Parathyroid adenoma (tissue), 2 donors: ENCODE measurements around the gene MBLAC1.
A peak's percentile ranks its signal among the peaks of the same experiment; 100 is the strongest.

Experiments used
- H2AFZ ChIP-seq: fragments of 300-600 bp; sonication (generic); one replicate; pipeline ENCODE4 v1.7.0; 2017; ENCODE audit warnings: antibody characterized with exemption, mild to moderate bottlenecking
- H3K27ac ChIP-seq: fragments of 300-600 bp; sonication (generic); one replicate; pipeline ENCODE4 v1.7.0; 2017
- H3K27me3 ChIP-seq: fragments of 300-600 bp; sonication (generic); one replicate; pipeline ENCODE4 v1.7.0; 2017; ENCODE audit warnings: low read length; ENCODE audit not compliant: control insufficient read depth, insufficient read depth
- H3K36me3 ChIP-seq: fragments of 300-600 bp; sonication (generic); one replicate; pipeline ENCODE4 v1.7.0; 2017; ENCODE audit warnings: low read length; ENCODE audit not compliant: control insufficient read depth, insufficient read depth
- H3K4me1 ChIP-seq: fragments of 300-600 bp; sonication (generic); one replicate; pipeline ENCODE4 v1.7.0; 2017; ENCODE audit warnings: control low read depth
- H3K4me2 ChIP-seq: fragments of 300-600 bp; sonication (generic); one replicate; pipeline ENCODE4 v1.7.0; 2017; ENCODE audit warnings: low read length
- H3K4me3 ChIP-seq: fragments of 300-600 bp; sonication (generic); one replicate; pipeline ENCODE4 v1.7.0; 2017; ENCODE audit warnings: low read depth, low read length
- H3K79me2 ChIP-seq: fragments of 300-600 bp; sonication (generic); one replicate; pipeline ENCODE4 v1.7.0; 2017; ENCODE audit warnings: control low read depth
- H3K9ac ChIP-seq: fragments of 300-600 bp; sonication (generic); one replicate; pipeline ENCODE4 v1.7.0; 2017; ENCODE audit warnings: mild to moderate bottlenecking
- H3K9me3 ChIP-seq: fragments of 300-600 bp; sonication (generic); one replicate; pipeline ENCODE4 v1.7.0; 2017; ENCODE audit warnings: low read length; ENCODE audit not compliant: control insufficient read depth
- TF ChIP-seq, protein P1 (sequence below): fragments of 300-600 bp; sonication (generic); IDR thresholded peaks from one replicate; pipeline ENCODE4 v1.7.0; 2017; ENCODE audit warnings: antibody characterized with exemption, mild to moderate bottlenecking
- donor health status: primary hyperparathyroidism.

Gene MBLAC1

DNA sequence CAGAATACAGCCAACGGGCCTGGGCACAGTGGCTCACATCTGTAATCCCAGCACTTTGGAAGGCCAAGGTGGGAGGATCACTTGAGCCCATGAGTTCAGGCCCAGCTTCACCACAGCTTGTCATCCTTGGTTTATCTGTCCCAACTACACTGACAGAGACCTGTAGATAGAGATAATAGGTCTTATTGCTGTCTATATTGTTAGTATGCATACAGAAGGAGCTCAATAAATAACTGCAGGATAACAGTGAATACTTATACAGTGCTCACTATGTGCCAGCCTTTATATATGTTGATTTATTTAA, 6.1 kb upstream of the MBLAC1 start:
- no peak overlapping the region for H3K9ac ChIP-seq

DNA sequence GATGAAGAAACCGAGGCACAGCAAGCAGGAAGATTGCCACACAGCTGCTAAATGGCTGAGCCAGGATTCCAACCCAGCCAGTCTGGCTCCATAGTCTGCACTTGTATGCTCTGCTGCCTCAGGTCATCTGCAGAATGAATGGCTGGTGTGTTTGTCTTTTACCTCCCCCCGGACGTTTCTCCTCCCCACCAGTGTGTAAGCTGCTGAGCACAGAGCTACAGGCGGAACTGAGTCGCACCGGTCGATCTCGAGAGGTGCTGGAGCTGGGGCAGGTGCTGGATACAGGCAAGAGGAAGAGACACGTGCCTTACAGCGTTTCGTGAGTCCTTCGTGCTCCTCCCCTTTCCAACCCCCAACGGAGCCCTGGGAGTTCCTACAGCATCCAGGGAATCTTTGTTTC, 4.7 kb upstream of the MBLAC1 start:
- peaks cover 8% of the 10 kb centered on the region for H3K79me2 ChIP-seq
- no peak overlapping the region for H3K4me2 ChIP-seq
- no peak overlapping the region for H3K4me3 ChIP-seq
- TF ChIP-seq, protein P1, sequence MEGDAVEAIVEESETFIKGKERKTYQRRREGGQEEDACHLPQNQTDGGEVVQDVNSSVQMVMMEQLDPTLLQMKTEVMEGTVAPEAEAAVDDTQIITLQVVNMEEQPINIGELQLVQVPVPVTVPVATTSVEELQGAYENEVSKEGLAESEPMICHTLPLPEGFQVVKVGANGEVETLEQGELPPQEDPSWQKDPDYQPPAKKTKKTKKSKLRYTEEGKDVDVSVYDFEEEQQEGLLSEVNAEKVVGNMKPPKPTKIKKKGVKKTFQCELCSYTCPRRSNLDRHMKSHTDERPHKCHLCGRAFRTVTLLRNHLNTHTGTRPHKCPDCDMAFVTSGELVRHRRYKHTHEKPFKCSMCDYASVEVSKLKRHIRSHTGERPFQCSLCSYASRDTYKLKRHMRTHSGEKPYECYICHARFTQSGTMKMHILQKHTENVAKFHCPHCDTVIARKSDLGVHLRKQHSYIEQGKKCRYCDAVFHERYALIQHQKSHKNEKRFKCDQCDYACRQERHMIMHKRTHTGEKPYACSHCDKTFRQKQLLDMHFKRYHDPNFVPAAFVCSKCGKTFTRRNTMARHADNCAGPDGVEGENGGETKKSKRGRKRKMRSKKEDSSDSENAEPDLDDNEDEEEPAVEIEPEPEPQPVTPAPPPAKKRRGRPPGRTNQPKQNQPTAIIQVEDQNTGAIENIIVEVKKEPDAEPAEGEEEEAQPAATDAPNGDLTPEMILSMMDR, result no peak
- H3K27me3 ChIP-seq, result no peaks in the 10 kb centered on the region
- H3K9me3 ChIP-seq, result no peaks in the 10 kb centered on the region
- H3K9ac ChIP-seq, result no peak overlapping the region
- no peak overlapping the region for H2AFZ ChIP-seq
- H3K4me1 ChIP-seq, result peaks cover 7% of the 10 kb centered on the region
- H3K27ac ChIP-seq, result no peak overlapping the region
- no peaks in the 10 kb centered on the region for H3K36me3 ChIP-seq

More for the DNA sequence above, 6.1 kb upstream of the MBLAC1 start:
- Histone ChIP-seq H3K4me2 (peak overlapping the region; percentile 92), H3K27me3 (no peaks in the 10 kb centered on the region), H3K27ac (peak overlapping the region; percentile 97), H3K79me2 (peaks cover 8% of the 10 kb centered on the region), H3K36me3 (no peaks in the 10 kb centered on the region), H3K4me1 (peaks cover 7% of the 10 kb centered on the region), H3K9me3 (no peaks in the 10 kb centered on the region), H3K4me3 (no peak overlapping the region), H2AFZ (no peak overlapping the region)
- TF ChIP-seq, protein P1, result no peak

DNA sequence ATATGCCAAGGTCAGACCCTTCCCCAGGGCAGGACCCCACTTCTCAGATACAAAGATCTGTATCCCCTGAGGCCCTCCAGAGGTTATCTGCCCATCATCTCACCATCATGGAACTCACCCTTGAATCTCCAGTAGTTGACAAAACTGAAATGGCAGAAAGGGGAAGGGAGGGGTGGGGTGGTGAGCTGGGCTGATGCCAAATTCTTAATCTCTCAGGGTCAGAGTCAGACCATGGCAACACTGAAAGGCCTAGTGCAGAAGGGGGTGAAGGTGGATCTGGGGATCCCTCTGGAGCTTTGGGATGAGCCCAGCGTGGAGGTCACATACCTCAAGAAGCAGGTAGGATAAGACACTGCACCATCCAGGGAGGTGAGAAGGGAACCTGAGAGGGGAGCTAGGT, 4.2 kb upstream of the MBLAC1 start:
- no peaks in the 10 kb centered on the region for H3K9me3 ChIP-seq
- H3K4me2 ChIP-seq, result no peak overlapping the region
- H3K27me3 ChIP-seq, result no peaks in the 10 kb centered on the region
- H3K79me2 ChIP-seq, result peaks cover 8% of the 10 kb centered on the region
- no peak overlapping the region for H3K9ac ChIP-seq
- peaks cover 7% of the 10 kb centered on the region for H3K4me1 ChIP-seq
- H2AFZ ChIP-seq, result no peak overlapping the region
- H3K36me3 ChIP-seq, result no peaks in the 10 kb centered on the region
- TF ChIP-seq, protein P1, result no peak
- no peak overlapping the region for H3K4me3 ChIP-seq
- no peak overlapping the region for H3K27ac ChIP-seq

DNA sequence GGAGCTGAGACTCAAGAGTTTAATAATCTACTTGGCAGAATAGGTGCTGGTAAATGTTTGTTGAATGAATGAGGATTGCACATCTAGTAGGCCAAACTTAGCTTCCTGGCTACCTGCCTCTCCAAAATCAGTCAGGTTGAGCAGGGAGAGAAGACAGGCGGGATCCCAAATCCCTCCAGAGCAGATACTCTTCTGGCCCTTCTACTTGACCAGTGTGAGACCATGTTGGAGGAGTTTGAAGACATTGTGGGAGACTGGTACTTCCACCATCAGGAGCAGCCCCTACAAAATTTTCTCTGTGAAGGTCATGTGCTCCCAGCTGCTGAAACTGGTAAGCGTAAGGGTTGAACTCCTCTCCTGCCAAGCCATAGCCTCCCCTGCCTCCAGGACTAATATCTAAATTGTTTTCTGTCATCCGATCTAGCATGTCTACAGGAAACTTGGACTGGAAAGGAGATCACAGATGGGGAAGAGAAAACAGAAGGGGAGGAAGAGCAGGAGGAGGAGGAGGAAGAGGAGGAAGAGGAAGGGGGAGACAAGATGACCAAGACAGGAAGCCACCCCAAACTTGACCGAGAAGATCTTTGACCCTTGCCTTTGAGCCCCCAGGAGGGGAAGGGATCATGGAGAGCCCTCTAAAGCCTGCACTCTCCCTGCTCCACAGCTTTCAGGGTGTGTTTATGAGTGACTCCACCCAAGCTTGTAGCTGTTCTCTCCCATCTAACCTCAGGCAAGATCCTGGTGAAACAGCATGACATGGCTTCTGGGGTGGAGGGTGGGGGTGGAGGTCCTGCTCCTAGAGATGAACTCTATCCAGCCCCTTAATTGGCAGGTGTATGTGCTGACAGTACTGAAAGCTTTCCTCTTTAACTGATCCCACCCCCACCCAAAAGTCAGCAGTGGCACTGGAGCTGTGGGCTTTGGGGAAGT, 2.2 kb upstream of the MBLAC1 start:
- Histone ChIP-seq H3K4me2 (no peak overlapping the region), H3K4me1 (peaks cover 3% of the 10 kb centered on the region), H3K36me3 (no peaks in the 10 kb centered on the region), H3K27ac (no peak overlapping the region), H3K79me2 (peaks cover 6% of the 10 kb centered on the region), H3K4me3 (no peak overlapping the region), H2AFZ (no peak overlapping the region), H3K9ac (no peak overlapping the region), H3K27me3 (no peaks in the 10 kb centered on the region), H3K9me3 (no peaks in the 10 kb centered on the region)
- TF ChIP-seq, protein P1, result no peak
